Karpas-422 (cell line): ENCODE measurements around the gene NEMP1. TPM values are rescaled to one million over a fixed set of nuclear protein-coding genes. Genes with fewer than 3 reads are reported as not detected.
"Not testable (repeated sequence)": the region's sequence is repeated elsewhere in the genome, so short reads cannot be mapped to it uniquely, and the experiment has no call there.

Experiments
- DNase-seq: peaks from one replicate; pipeline ENCODE4 v3.0.0-alpha.2; 2015
- H2AFZ ChIP-seq: fragments of 200-600 bp; sonication (generic); 2 replicates; pipeline ENCODE4 v1.6.1; 2014; ENCODE audit warnings: antibody characterized with exemption, low read length, mixed read lengths
- H3K27ac ChIP-seq: fragments of 200-600 bp; sonication (generic); 2 replicates; pipeline ENCODE4 v1.5.1; 2014; ENCODE audit warnings: mild to moderate bottlenecking, low read length, moderate library complexity
- H3K27me3 ChIP-seq: fragments of 200-600 bp; sonication (generic); 2 replicates; pipeline ENCODE4 v1.6.1; 2014; ENCODE audit warnings: low read length, mixed read lengths
- H3K36me3 ChIP-seq: fragments of 200-600 bp; sonication (generic); 2 replicates; pipeline ENCODE4 v1.6.1; 2014; ENCODE audit warnings: low read length, mixed read lengths; ENCODE audit not compliant: insufficient read depth
- H3K4me1 ChIP-seq: fragments of 200-600 bp; sonication (generic); 2 replicates; pipeline ENCODE4 v1.6.1; 2014; ENCODE audit warnings: mild to moderate bottlenecking, low read length, mixed read lengths
- H3K4me2 ChIP-seq: fragments of 200-600 bp; sonication (generic); 2 replicates; pipeline ENCODE4 v1.6.1; 2014; ENCODE audit warnings: low read length, low read depth, mild to moderate bottlenecking; ENCODE audit not compliant: poor library complexity, severe bottlenecking
- H3K4me3 ChIP-seq: fragments of 200-600 bp; sonication (generic); 2 replicates; pipeline ENCODE4 v1.5.1; 2014; ENCODE audit warnings: mild to moderate bottlenecking, antibody characterized with exemption, low read length, mixed read lengths
- H3K79me2 ChIP-seq: fragments of 200-600 bp; sonication (generic); 2 replicates; pipeline ENCODE4 v1.6.1; 2014; ENCODE audit warnings: mild to moderate bottlenecking, low read length, mixed read lengths
- H3K9ac ChIP-seq: fragments of 200-600 bp; sonication (generic); 2 replicates; pipeline ENCODE4 v1.6.0; 2014; ENCODE audit warnings: low read length
- H3K9me2 ChIP-seq: fragments of 200-600 bp; sonication (generic), shearing (Covaris generic); replicated peaks from 2 replicates; pipeline ENCODE4 v1.6.0; 2014; ENCODE audit warnings: mild to moderate bottlenecking, low read length, moderate library complexity; ENCODE audit not compliant: insufficient read depth
- H3K9me3 ChIP-seq: fragments of 300-700, 200-600 bp; sonication (generic); 2 replicates; pipeline ENCODE4 v1.6.1; 2014; ENCODE audit warnings: low read length, mixed read lengths
- H4K20me1 ChIP-seq: fragments of 200-600 bp; sonication (generic); 2 replicates; pipeline ENCODE4 v1.6.1; 2014; ENCODE audit warnings: mild to moderate bottlenecking, antibody characterized with exemption, low read length, low read depth; ENCODE audit not compliant: insufficient read depth
- total RNA-seq: library from RNA; depleted of rRNA; stranded (reverse); fragments of >200 nt; shearing (Covaris generic); gene quantifications from 2 replicates; pipeline ENCODE4 v1.2.3, GENCODE V29; 2014; ENCODE audit warnings: low replicate concordance

The NEMP1 gene
- total RNA-seq, 1 experiment from 2014 or later = 59.6 TPM

- no peaks in the 10 kb centered on the region for H3K36me3 ChIP-seq
- H3K4me1 ChIP-seq = peaks cover 8% of the 10 kb centered on the region
- DNase-seq = no peak
- H3K27me3 ChIP-seq = no peaks in the 10 kb centered on the region
- no peaks in the 10 kb centered on the region for H4K20me1 ChIP-seq
- no peak overlapping the region for H3K9ac ChIP-seq
- H3K79me2 ChIP-seq = no peaks in the 10 kb centered on the region
- H3K4me2 ChIP-seq = no peak overlapping the region
- H3K9me2 ChIP-seq = no peaks in the 10 kb centered on the region
- no peak overlapping the region for H2AFZ ChIP-seq
- no peak overlapping the region for H3K27ac ChIP-seq
- H3K4me3 ChIP-seq = no peak overlapping the region
- H3K9me3 ChIP-seq = no peaks in the 10 kb centered on the region
Measured at GRCh38 chr12:57027805-57028153, 50.8 kb downstream of the NEMP1 start.

GRCh38 chr12:57027011-57027804, 51.4 kb downstream of the NEMP1 start:
- Histone ChIP-seq H3K4me3 (no peak overlapping the region), H3K27me3 (no peaks in the 10 kb centered on the region), H3K4me2 (no peak overlapping the region), H3K9ac (no peak overlapping the region), H2AFZ (no peak overlapping the region; the same call in 1 of the 2 replicates), H4K20me1 (no peaks in the 10 kb centered on the region), H3K27ac (no peak overlapping the region), H3K79me2 (no peaks in the 10 kb centered on the region), H3K9me2 (no peaks in the 10 kb centered on the region), H3K4me1 (peaks cover 8% of the 10 kb centered on the region), H3K36me3 (no peaks in the 10 kb centered on the region), H3K9me3 (no peaks in the 10 kb centered on the region)
- DNase-seq = no peak

GRCh38 chr12:57025196-57025595, 53.4 kb downstream of the NEMP1 start:
- Histone ChIP-seq H3K4me1 (no peaks in the 10 kb centered on the region), H3K27me3 (no peaks in the 10 kb centered on the region), H4K20me1 (no peaks in the 10 kb centered on the region), H3K9me3 (no peaks in the 10 kb centered on the region), H3K4me3 (no peak overlapping the region), H3K79me2 (no peaks in the 10 kb centered on the region), H3K9ac (no peak overlapping the region), H3K27ac (no peak overlapping the region), H3K9me2 (no peaks in the 10 kb centered on the region), H3K4me2 (no peak overlapping the region), H2AFZ (no peak overlapping the region), H3K36me3 (no peaks in the 10 kb centered on the region)
- DNase-seq = no peak

GRCh38 chr12:57022324-57022723, 56.3 kb downstream of the NEMP1 start:
- not testable (repeated sequence) for H3K9me3 ChIP-seq, H3K27me3 ChIP-seq, H3K36me3 ChIP-seq, H2AFZ ChIP-seq, H3K79me2 ChIP-seq, H3K9me2 ChIP-seq, H3K4me1 ChIP-seq, DNase-seq, H3K27ac ChIP-seq, H3K9ac ChIP-seq, H3K4me3 ChIP-seq, H4K20me1 ChIP-seq, H3K4me2 ChIP-seq

GRCh38 chr12:57019983-57020719, 58.4 kb downstream of the NEMP1 start:
- no peak overlapping the region for H3K27ac ChIP-seq

GRCh38 chr12:57018906-57019305, 59.7 kb downstream of the NEMP1 start:
- H3K4me2 ChIP-seq = no peak overlapping the region

More at GRCh38 chr12:57019983-57020719, 58.4 kb downstream of the NEMP1 start:
- no peak overlapping the region for H3K4me2 ChIP-seq
- H3K9me2 ChIP-seq = no peaks in the 10 kb centered on the region
- H2AFZ ChIP-seq = no peak overlapping the region
- no peaks in the 10 kb centered on the region for H3K27me3 ChIP-seq
- no peaks in the 10 kb centered on the region for H3K9me3 ChIP-seq
- no peak overlapping the region for H3K4me3 ChIP-seq
- H4K20me1 ChIP-seq = no peaks in the 10 kb centered on the region
- H3K79me2 ChIP-seq = no peaks in the 10 kb centered on the region
- no peak overlapping the region for H3K9ac ChIP-seq
- no peak for DNase-seq
- no peaks in the 10 kb centered on the region for H3K4me1 ChIP-seq
- no peaks in the 10 kb centered on the region for H3K36me3 ChIP-seq

GRCh38 chr12:57018353-57018752, 60.2 kb downstream of the NEMP1 start:
- H2AFZ ChIP-seq, H3K27ac ChIP-seq, H3K9me2 ChIP-seq, H4K20me1 ChIP-seq, H3K4me1 ChIP-seq, H3K79me2 ChIP-seq, H3K9me3 ChIP-seq, H3K4me2 ChIP-seq, H3K36me3 ChIP-seq, DNase-seq, H3K9ac ChIP-seq, H3K4me3 ChIP-seq, H3K27me3 ChIP-seq: not testable (repeated sequence)

More at GRCh38 chr12:57018906-57019305, 59.7 kb downstream of the NEMP1 start:
- no peaks in the 10 kb centered on the region for H3K79me2 ChIP-seq
- DNase-seq = no peak
- no peak overlapping the region for H2AFZ ChIP-seq
- no peak overlapping the region for H3K4me3 ChIP-seq
- H3K27ac ChIP-seq = no peak overlapping the region
- H3K36me3 ChIP-seq = no peaks in the 10 kb centered on the region
- H3K9me3 ChIP-seq = no peaks in the 10 kb centered on the region
- H3K9me2 ChIP-seq = no peaks in the 10 kb centered on the region
- H4K20me1 ChIP-seq = no peaks in the 10 kb centered on the region
- no peaks in the 10 kb centered on the region for H3K27me3 ChIP-seq
- no peaks in the 10 kb centered on the region for H3K4me1 ChIP-seq
- no peak overlapping the region for H3K9ac ChIP-seq

- Histone ChIP-seq H3K9me2 (no peaks in the 10 kb centered on the region), H3K9ac (no peak within 1 kb of the TSS), H3K4me1 (peaks cover 3% of the 10 kb centered on the region), H3K36me3 (no peaks in the 10 kb centered on the region), H3K79me2 (no peaks in the 10 kb centered on the region), H3K4me3 (no peak within 1 kb of the TSS), H3K9me3 (no peaks in the 10 kb centered on the region), H2AFZ (no peak within 1 kb of the TSS), H3K27ac (no peak within 1 kb of the TSS), H3K27me3 (no peaks in the 10 kb centered on the region), H4K20me1 (no peaks in the 10 kb centered on the region), H3K4me2 (no peak within 1 kb of the TSS)
- no peak for DNase-seq
Measured at GRCh38 chr12:57016348-57016747, 62.2 kb downstream of the NEMP1 start, which contains the start of gene TAC3. TAC3 (minus strand) TSS chr12:57016529; CDS start chr12:57015797, 732 bp downstream.
